ENCODE results near the gene IFI30. TPM values are rescaled to one million over a fixed set of nuclear protein-coding genes. Genes with fewer than 3 reads are reported as not detected.

The IFI30 gene
- polyA plus RNA-seq, 1 of the 3 experiments (the other 2 are of a cell fraction), result 11.6 TPM

- TF ChIP-seq RCOR1 (IDR thresholded peaks at IDR 0.05; ENCODE audit: low read length), result peak; percentile 31; the same call in 1 of the 2 replicates
- TF ChIP-seq FOSL2 (IDR thresholded peaks at IDR 0.05; ENCODE audit: borderline replicate concordance, low read depth), result no peak
- TF ChIP-seq, protein P1, sequence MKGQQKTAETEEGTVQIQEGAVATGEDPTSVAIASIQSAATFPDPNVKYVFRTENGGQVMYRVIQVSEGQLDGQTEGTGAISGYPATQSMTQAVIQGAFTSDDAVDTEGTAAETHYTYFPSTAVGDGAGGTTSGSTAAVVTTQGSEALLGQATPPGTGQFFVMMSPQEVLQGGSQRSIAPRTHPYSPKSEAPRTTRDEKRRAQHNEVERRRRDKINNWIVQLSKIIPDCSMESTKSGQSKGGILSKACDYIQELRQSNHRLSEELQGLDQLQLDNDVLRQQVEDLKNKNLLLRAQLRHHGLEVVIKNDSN (IDR thresholded peaks at IDR 0.05; ENCODE audit: borderline replicate concordance, low read depth), result peak; percentile 87
- peak; percentile 68 to 94 for TF ChIP-seq EP300 (IDR thresholded peaks at IDR 0.05; ENCODE audit: borderline replicate concordance in 1 of 2, low read depth in 1 of 2, low read length in 1 of 2)
- peak; percentile 94 for TF ChIP-seq RFX5 (IDR thresholded peaks at IDR 0.05; ENCODE audit: low read length)
- TF ChIP-seq, protein P2, sequence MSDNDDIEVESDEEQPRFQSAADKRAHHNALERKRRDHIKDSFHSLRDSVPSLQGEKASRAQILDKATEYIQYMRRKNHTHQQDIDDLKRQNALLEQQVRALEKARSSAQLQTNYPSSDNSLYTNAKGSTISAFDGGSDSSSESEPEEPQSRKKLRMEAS (IDR thresholded peaks at IDR 0.05; ENCODE audit: low read depth), result peak; percentile 83; the same call in 1 of the 2 replicates
- no peak for TF ChIP-seq JUND (IDR thresholded peaks at IDR 0.05)
- peak; percentile 54 for TF ChIP-seq TCF12 (IDR thresholded peaks at IDR 0.05)
- TF ChIP-seq, protein P3, sequence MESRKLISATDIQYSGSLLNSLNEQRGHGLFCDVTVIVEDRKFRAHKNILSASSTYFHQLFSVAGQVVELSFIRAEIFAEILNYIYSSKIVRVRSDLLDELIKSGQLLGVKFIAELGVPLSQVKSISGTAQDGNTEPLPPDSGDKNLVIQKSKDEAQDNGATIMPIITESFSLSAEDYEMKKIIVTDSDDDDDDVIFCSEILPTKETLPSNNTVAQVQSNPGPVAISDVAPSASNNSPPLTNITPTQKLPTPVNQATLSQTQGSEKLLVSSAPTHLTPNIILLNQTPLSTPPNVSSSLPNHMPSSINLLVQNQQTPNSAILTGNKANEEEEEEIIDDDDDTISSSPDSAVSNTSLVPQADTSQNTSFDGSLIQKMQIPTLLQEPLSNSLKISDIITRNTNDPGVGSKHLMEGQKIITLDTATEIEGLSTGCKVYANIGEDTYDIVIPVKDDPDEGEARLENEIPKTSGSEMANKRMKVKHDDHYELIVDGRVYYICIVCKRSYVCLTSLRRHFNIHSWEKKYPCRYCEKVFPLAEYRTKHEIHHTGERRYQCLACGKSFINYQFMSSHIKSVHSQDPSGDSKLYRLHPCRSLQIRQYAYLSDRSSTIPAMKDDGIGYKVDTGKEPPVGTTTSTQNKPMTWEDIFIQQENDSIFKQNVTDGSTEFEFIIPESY (IDR thresholded peaks at IDR 0.05; ENCODE audit: borderline replicate concordance, low read depth), result no peak
- TF ChIP-seq TAF1 (IDR thresholded peaks at IDR 0.05; ENCODE audit: borderline replicate concordance, low read depth, low read length), result no peak
- peak; percentile 72 for TF ChIP-seq CHD2 (IDR thresholded peaks at IDR 0.05; ENCODE audit: low read length, partially characterized antibody)
- no peak for TF ChIP-seq GABPA (IDR thresholded peaks at IDR 0.05; ENCODE audit: low read depth)
- peak; percentile 84 for TF ChIP-seq MXI1 (IDR thresholded peaks at IDR 0.05; ENCODE audit: low read depth, low read length)
- no peak for TF ChIP-seq IRF3 (IDR thresholded peaks at IDR 0.05; ENCODE audit: low read depth, low read length)
- no peak for TF ChIP-seq TEAD4 (IDR thresholded peaks at IDR 0.05; ENCODE audit: borderline replicate concordance, insufficient read depth)
- no peak for TF ChIP-seq YY1 (IDR thresholded peaks at IDR 0.05; ENCODE audit: low read depth)
Measured at GRCh38 chr19:18156841-18157464, 16.7 kb upstream of the IFI30 start (continued).

Data from SK-N-SH (cell line).